ENCODE measurements around the gene CHGA. TPM values are rescaled to one million over a fixed set of nuclear protein-coding genes. Genes with fewer than 3 reads are reported as not detected.

CHGA gene
- total RNA-seq, 4 donors from 2014 or later, result 116 to 425 (median 310) TPM

DNA sequence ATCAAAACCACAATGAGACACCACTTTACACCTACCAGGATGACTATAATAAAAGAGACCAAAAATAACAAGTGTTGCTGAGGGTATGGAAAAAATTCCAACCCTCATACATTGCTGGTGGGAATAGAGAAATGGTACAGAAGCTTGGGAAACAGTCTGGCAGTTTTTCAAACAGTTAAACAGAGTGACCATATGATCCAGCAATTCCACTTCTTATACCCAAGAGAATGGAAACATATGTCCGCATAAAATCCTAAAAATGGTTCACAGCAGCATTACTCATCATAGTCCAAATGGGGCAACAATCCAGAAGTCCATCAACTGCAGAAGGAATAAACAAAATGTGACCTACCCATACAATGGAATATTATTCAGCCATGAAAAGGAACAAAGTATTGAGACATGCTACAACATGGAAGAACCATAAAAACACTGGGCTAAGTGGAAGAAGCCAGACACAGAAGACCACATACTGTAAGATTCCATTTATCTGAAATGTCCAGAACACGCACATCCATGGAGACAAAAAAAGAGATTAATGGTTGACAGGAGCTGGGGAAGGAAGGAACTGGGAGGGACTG, 44.5 kb downstream of the CHGA start:
- no peak for TF ChIP-seq CTCF (IDR thresholded peaks at IDR 0.05)
- no peak for TF ChIP-seq POLR2A (IDR thresholded peaks at IDR 0.05)
- Histone ChIP-seq H3K27me3 (no peaks in the 10 kb centered on the region), H3K4me3 (no peak overlapping the region), H3K9me3 (no peaks in the 10 kb centered on the region), H3K4me1 (peaks cover 0 to 14% (median 0%) of the 10 kb centered on the region in 4 donors), H3K36me3 (peaks cover 0 to 7% (median 0%) of the 10 kb centered on the region in 3 donors), H3K27ac (no peak overlapping the region)
- DNase-seq, result no peak

DNA sequence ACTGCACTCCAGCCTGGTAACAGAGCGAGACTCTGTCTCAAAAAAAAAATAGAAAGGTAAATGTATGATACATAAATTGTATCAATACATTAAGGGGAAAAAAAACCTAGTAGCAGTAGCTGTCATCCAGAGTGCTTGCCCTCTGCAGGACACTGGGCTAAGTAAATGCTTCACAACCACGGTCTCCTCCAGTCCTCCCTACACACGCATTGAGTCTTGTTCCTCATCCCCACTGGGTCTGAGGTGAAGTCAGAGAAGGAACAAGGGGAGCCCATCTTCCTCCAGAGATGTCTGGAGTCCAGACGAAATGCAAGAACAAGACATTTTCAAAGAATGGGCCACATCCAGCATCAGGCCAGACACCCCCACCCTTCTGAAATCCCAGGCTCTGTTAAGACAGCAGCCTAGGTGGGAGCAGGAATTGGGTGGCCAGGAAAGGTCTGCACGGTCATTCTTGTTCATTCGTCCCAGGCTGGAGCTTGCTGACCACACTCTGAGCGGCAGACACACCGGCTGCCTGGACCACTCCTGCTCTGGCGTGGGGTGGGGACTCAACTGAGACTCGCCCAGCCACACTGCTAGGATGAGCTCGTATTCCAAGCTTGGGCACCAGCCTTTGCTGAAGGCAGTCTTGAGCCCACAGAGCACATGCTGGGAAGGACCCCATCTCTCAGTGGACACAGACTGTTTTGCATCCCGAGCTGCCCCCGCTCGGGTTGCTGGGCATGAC, 45.5 kb downstream of the CHGA start:
- no peak for TF ChIP-seq POLR2A (IDR thresholded peaks at IDR 0.05)
- no peak for DNase-seq

GRCh38 chr14:92969430-92969829, 46.5 kb downstream of the CHGA start:
- peaks cover 0 to 4% (median 0%) of the 10 kb centered on the region in 3 donors for H3K36me3 ChIP-seq
- TF ChIP-seq CTCF (IDR thresholded peaks at IDR 0.05), result no peak
- TF ChIP-seq POLR2A (IDR thresholded peaks at IDR 0.05), result no peak
- H3K27me3 ChIP-seq, result no peaks in the 10 kb centered on the region
- no peaks in the 10 kb centered on the region for H3K9me3 ChIP-seq
- peaks cover 0 to 16% (median 0%) of the 10 kb centered on the region in 4 donors for H3K4me1 ChIP-seq
- no peak for DNase-seq
- no peak overlapping the region for H3K4me3 ChIP-seq
- no peak overlapping the region for H3K27ac ChIP-seq

More for the DNA sequence above, 45.5 kb downstream of the CHGA start:
- Histone ChIP-seq H3K4me3 (no peak overlapping the region), H3K27me3 (no peaks in the 10 kb centered on the region), H3K9me3 (no peaks in the 10 kb centered on the region), H3K36me3 (peaks cover 0 to 4% (median 0%) of the 10 kb centered on the region in 3 donors), H3K4me1 (peaks cover 0 to 22% (median 0%) of the 10 kb centered on the region in 4 donors), H3K27ac (no peak overlapping the region)

DNA sequence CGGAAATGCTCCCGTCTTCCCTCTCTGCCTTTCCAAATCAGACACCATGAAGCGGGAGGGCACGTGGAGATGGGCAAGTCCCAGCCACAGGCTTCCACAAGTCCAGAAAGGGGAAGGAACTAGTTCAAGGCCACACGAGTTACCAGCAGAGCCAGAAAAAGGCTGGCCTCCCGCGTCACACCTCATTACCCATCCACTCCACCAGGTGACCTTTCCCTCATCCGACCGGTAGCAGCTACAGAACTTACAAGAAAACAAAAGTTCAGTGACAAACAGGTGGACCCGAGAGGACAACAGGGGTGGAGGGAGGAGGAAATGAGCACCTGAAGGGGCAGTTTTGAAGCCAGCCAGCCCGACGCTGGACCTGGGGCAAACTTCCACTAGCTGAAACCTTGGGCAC, 46.9 kb downstream of the CHGA start:
- Histone ChIP-seq H3K4me3 (no peak overlapping the region), H3K36me3 (peaks cover 0 to 4% (median 0%) of the 10 kb centered on the region in 3 donors), H3K27ac (no peak overlapping the region)

DNA sequence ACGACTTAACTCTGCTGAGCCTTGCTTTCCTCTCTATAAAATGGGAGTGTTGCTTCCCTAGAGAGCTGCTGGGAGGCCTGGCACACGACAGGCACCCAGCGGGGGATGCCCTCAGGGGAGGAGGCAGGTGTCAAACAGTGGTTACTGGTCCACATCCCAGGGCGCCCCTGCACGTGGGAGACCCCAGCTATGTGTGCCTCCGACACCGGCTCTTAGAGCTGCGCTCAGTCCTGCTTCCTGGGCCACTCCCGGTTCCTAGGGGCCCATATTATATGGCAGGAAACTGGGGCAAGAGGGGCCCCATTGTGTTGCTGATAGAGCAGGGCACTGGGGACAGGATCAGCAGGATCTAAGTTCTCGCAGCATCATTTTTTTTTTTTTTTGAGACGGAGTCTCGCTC, 47.3 kb downstream of the CHGA start:
- Histone ChIP-seq H3K27ac (no peak overlapping the region), H3K36me3 (peaks cover 0 to 4% (median 0%) of the 10 kb centered on the region in 3 donors), H3K4me3 (no peak overlapping the region), H3K9me3 (no peaks in the 10 kb centered on the region), H3K27me3 (no peaks in the 10 kb centered on the region), H3K4me1 (peaks cover 0 to 9% (median 0%) of the 10 kb centered on the region in 4 donors)
- DNase-seq, result no peak
- TF ChIP-seq POLR2A (IDR thresholded peaks at IDR 0.05), result no peak
- TF ChIP-seq CTCF (IDR thresholded peaks at IDR 0.05), result no peak

More for the DNA sequence above, 46.9 kb downstream of the CHGA start:
- H3K9me3 ChIP-seq, result no peaks in the 10 kb centered on the region
- no peaks in the 10 kb centered on the region for H3K27me3 ChIP-seq
- H3K4me1 ChIP-seq, result peaks cover 0 to 11% (median 0%) of the 10 kb centered on the region in 4 donors
- TF ChIP-seq POLR2A (IDR thresholded peaks at IDR 0.05) (no peak), CTCF (IDR thresholded peaks at IDR 0.05) (no peak)
- no peak for DNase-seq

GRCh38 chr14:92971601-92972180, 48.7 kb downstream of the CHGA start:
- H3K27ac ChIP-seq, result no peak overlapping the region

More at GRCh38 chr14:92971601-92972180, 48.7 kb downstream of the CHGA start:
- Histone ChIP-seq H3K4me3 (no peak overlapping the region), H3K4me1 (peaks cover 0 to 9% (median 0%) of the 10 kb centered on the region in 4 donors), H3K27me3 (no peaks in the 10 kb centered on the region), H3K9me3 (no peaks in the 10 kb centered on the region), H3K36me3 (peaks cover 0 to 8% (median 0%) of the 10 kb centered on the region in 3 donors)
- TF ChIP-seq CTCF (IDR thresholded peaks at IDR 0.05) (no peak), POLR2A (IDR thresholded peaks at IDR 0.05) (no peak)
- DNase-seq, result no peak

All from Peyer's patch (tissue), 4 donors.